Liver (tissue), 9 donors: ENCODE results near the gene DTNB. TPM values are rescaled to one million over a fixed set of nuclear protein-coding genes. Genes with fewer than 3 reads are reported as not detected.
"Not testable (repeated sequence)": the region's sequence is repeated elsewhere in the genome, so short reads cannot be mapped to it uniquely, and the experiment has no call there.

Source experiments
- DNase-seq: peaks from one replicate; pipeline ENCODE4 v3.0.0-alpha.2; 2017; ENCODE audit warnings: low spot score
- H3K27ac ChIP-seq, 2 donors: one replicate each; pipeline ENCODE4 v1.7.0; 2013; ENCODE audit warnings: inconsistent platforms in 2 of 2, low read length in 2 of 2, control low read depth in 1 of 2, low read depth in 1 of 2, mild to moderate bottlenecking in 1 of 2
- H3K27me3 ChIP-seq, 4 donors: one replicate each; pipeline versions ENCODE4 v1.6.1 to v1.7.0; 2013; ENCODE audit warnings: low read length in 3 of 4, inconsistent platforms in 1 of 4, mild to moderate bottlenecking in 1 of 4, moderate library complexity in 1 of 4; ENCODE audit not compliant: control insufficient read depth in 4 of 4, insufficient read depth in 4 of 4
- H3K36me3 ChIP-seq, 4 donors: one replicate each; pipeline versions ENCODE4 v1.6.1 to v1.7.0; 2013; ENCODE audit warnings: low read length in 3 of 4, mild to moderate bottlenecking in 3 of 4, low read depth in 1 of 4, moderate library complexity in 1 of 4; ENCODE audit not compliant: control insufficient read depth in 4 of 4, insufficient read depth in 3 of 4
- H3K4me1 ChIP-seq, 4 donors: one replicate each; pipeline versions ENCODE4 v1.6.1 to v1.7.0; 2013; ENCODE audit warnings: low read length in 3 of 4, mild to moderate bottlenecking in 3 of 4, moderate library complexity in 1 of 4; ENCODE audit not compliant: control insufficient read depth in 4 of 4, insufficient read depth in 4 of 4
- H3K4me3 ChIP-seq, 3 donors: one replicate each; pipeline versions ENCODE4 v1.6.1 to v1.7.0; 2013; ENCODE audit warnings: low read length in 3 of 3, control low read depth in 1 of 3, low read depth in 1 of 3, mild to moderate bottlenecking in 1 of 3
- H3K9ac ChIP-seq, 2 donors: one replicate each; pipeline ENCODE4 v1.7.0; 2013; ENCODE audit warnings: low read length in 2 of 2, mild to moderate bottlenecking in 2 of 2, moderate library complexity in 2 of 2, control low read depth in 1 of 2, low read depth in 1 of 2
- H3K9me3 ChIP-seq, 4 donors: one replicate each; pipeline versions ENCODE4 v1.6.1 to v1.7.0; 2013; ENCODE audit warnings: low read length in 3 of 4; ENCODE audit not compliant: control insufficient read depth in 4 of 4
- EGR1 ChIP-seq, 2 donors: IDR thresholded peaks; 2 replicates each; pipeline ENCODE4 v1.6.1; 2016 to 2018; ENCODE audit warnings: antibody characterized with exemption in 2 of 2, low read depth in 2 of 2
- FOXA1 ChIP-seq: IDR thresholded peaks from 2 replicates; pipeline ENCODE4 v1.6.1; 2016; ENCODE audit warnings: antibody characterized with exemption
- FOXA2 ChIP-seq: IDR thresholded peaks from 2 replicates; pipeline ENCODE4 v1.6.1; 2016; ENCODE audit warnings: antibody characterized with exemption
- GABPA ChIP-seq, 2 donors: IDR thresholded peaks in 1 of 2; conservative IDR thresholded peaks in 1 of 2; 2 replicates each; pipeline ENCODE4 v1.6.1; 2016; ENCODE audit warnings: antibody characterized with exemption in 2 of 2, mild to moderate bottlenecking in 1 of 2, moderate library complexity in 1 of 2
- HNF4A ChIP-seq, 2 donors: conservative IDR thresholded peaks; 2 replicates each; pipeline ENCODE4 v1.6.1; 2016; ENCODE audit warnings: antibody characterized with exemption in 2 of 2, mild to moderate bottlenecking in 2 of 2
- HNF4G ChIP-seq: IDR thresholded peaks from 2 replicates; pipeline ENCODE4 v1.6.1; 2016; ENCODE audit warnings: antibody characterized with exemption
- JUND ChIP-seq, 2 donors: IDR thresholded peaks; 2 replicates each; pipeline ENCODE4 v1.6.1; 2016; ENCODE audit warnings: antibody characterized with exemption in 2 of 2
- NR2F2 ChIP-seq: IDR thresholded peaks from 2 replicates; pipeline ENCODE4 v1.6.1; 2016; ENCODE audit warnings: antibody characterized with exemption
- RAD21 ChIP-seq, 2 donors: IDR thresholded peaks; 2 replicates each; pipeline ENCODE4 v1.6.1; 2016; ENCODE audit warnings: antibody characterized with exemption in 2 of 2, mild to moderate bottlenecking in 2 of 2
- RXRA ChIP-seq, 2 donors: IDR thresholded peaks; 2 replicates each; pipeline ENCODE4 v1.6.1; 2017 to 2018; ENCODE audit warnings: antibody characterized with exemption in 2 of 2, mild to moderate bottlenecking in 1 of 2
- SP1 ChIP-seq: IDR thresholded peaks from 2 replicates; pipeline ENCODE4 v1.6.1; 2018; ENCODE audit warnings: antibody characterized with exemption, mild to moderate bottlenecking
- TAF1 ChIP-seq: conservative IDR thresholded peaks from 2 replicates; pipeline ENCODE4 v1.6.1; 2016; ENCODE audit warnings: antibody characterized with exemption, mild to moderate bottlenecking
- YY1 ChIP-seq: IDR thresholded peaks from 2 replicates; pipeline ENCODE4 v1.6.1; 2016; ENCODE audit warnings: antibody characterized with exemption, mild to moderate bottlenecking
- WGBS: extraction: QIAGEN DNeasy Blood & Tissue Kit; methylation state at CpG from one replicate; pipeline ENCODE4 v1.1.7; 2013; 5-methylcytosine and 5-hydroxymethylcytosine counted together
- polyA plus RNA-seq, 2 donors: library from polyadenylated mRNA; stranded (reverse) in 1 of 2; unstranded in 1 of 2; fragments of 200-250 nt in 1 of 2; fragments of >200 nt in 1 of 2; fragmentation: Nextera tagmentation in 1 of 2; extraction: Ambion mirVana in 1 of 2; gene quantifications; one replicate each; pipeline versions ENCODE4 v1.2.1 to v1.2.3, GENCODE V29; 2013 to 2015
- total RNA-seq, 2 donors: library from RNA; depleted of rRNA; stranded (reverse); fragments of >200 nt; gene quantifications; one replicate each; pipeline ENCODE4 v1.2.3, GENCODE V29; 2014
- TF ChIP-seq, protein P1 (sequence below): IDR thresholded peaks from 2 replicates; pipeline ENCODE4 v1.6.1; 2016; ENCODE audit warnings: antibody characterized with exemption
- TF ChIP-seq, protein P2 (sequence below): fragments of 150-350 bp; IDR thresholded peaks from 2 replicates; pipeline ENCODE4 v1.5.1; 2017; ENCODE audit warnings: improper control_type of control experiment, low read depth, low read length; ENCODE audit not compliant: missing input control
- TF ChIP-seq, protein P3 (sequence below): IDR thresholded peaks from 2 replicates; pipeline ENCODE4 v1.6.1; 2016; ENCODE audit warnings: antibody characterized with exemption, mild to moderate bottlenecking
- TF ChIP-seq, protein P4 (sequence below): IDR thresholded peaks from 2 replicates; pipeline ENCODE4 v1.6.1; 2016; ENCODE audit warnings: antibody characterized with exemption
- TF ChIP-seq, protein P5 (sequence below): IDR thresholded peaks from 2 replicates; pipeline ENCODE4 v1.6.1; 2016; ENCODE audit warnings: antibody characterized with exemption
- donor health status: healthy.
- donor health status: healthy.
- donor health status: healthy.
- donor health status: healthy.
- donor health status: healthy.

The DTNB gene
- total and polyA plus RNA-seq, 4 donors, result 3.3 to 10.5 (median 6.4) TPM

DNA sequence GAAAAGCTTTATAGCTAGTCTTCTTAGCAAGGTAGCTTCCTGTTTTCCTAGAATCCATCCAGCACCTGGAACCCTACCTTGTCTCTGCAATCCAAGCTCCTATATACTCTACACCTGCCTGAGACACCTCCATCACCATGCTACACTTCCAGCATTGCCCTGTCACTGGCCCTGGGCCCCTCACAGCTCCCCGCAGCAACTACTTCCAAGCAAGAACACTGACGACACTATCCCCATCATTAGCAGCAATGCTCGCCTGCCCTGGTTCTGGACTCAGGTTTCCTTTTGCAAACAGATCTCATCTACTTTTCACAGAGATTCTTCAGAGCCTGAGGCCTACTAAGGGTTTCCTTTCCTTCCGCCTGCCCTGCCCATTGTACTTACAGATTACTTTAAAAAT is 121.1 kb downstream of the DTNB start:
- H3K4me3 ChIP-seq, result no peak overlapping the region
- 98% methylated on average over 4 of the region's 4 CpGs for WGBS
- H3K4me1 ChIP-seq, result no peaks in the 10 kb centered on the region
- no peak for TF ChIP-seq TAF1
- no peak for TF ChIP-seq FOXA1
- TF ChIP-seq EGR1 (IDR thresholded peaks at IDR 0.05; ENCODE audit: low read depth in 2 of 2), result no peak
- TF ChIP-seq JUND (IDR thresholded peaks at IDR 0.05), result no peak
- TF ChIP-seq, protein P1, sequence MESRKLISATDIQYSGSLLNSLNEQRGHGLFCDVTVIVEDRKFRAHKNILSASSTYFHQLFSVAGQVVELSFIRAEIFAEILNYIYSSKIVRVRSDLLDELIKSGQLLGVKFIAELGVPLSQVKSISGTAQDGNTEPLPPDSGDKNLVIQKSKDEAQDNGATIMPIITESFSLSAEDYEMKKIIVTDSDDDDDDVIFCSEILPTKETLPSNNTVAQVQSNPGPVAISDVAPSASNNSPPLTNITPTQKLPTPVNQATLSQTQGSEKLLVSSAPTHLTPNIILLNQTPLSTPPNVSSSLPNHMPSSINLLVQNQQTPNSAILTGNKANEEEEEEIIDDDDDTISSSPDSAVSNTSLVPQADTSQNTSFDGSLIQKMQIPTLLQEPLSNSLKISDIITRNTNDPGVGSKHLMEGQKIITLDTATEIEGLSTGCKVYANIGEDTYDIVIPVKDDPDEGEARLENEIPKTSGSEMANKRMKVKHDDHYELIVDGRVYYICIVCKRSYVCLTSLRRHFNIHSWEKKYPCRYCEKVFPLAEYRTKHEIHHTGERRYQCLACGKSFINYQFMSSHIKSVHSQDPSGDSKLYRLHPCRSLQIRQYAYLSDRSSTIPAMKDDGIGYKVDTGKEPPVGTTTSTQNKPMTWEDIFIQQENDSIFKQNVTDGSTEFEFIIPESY, result no peak
- TF ChIP-seq RAD21 (IDR thresholded peaks at IDR 0.05), result no peak
- no peaks in the 10 kb centered on the region for H3K27me3 ChIP-seq
- H3K9me3 ChIP-seq, result no peaks in the 10 kb centered on the region
- no peak for DNase-seq
- no peak overlapping the region for H3K9ac ChIP-seq
- no peak overlapping the region for H3K27ac ChIP-seq
- H3K36me3 ChIP-seq, result no peaks in the 10 kb centered on the region

DNA sequence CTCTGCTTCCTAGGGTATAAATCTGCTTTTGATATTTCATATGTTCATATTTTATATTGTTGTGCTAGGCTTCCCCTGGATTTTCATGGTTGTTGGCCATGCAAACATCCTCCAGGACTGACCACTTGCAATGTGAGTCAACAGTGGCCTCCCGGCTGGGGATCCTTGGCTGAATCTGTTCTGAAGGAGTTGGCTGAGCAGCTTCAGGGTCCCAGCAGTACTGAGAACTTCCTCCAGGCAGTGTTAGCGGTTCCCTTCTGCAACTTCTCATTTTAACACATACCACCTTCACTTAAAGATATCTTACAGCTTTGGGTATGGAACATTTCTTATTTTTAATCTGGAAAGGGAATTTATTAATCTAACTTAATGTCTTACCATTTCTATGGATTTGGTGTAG is 122.1 kb downstream of the DTNB start:
- 89% methylated on average over 2 of the region's 2 CpGs for WGBS
- Histone ChIP-seq H3K27me3 (no peaks in the 10 kb centered on the region), H3K4me3 (no peak overlapping the region), H3K4me1 (no peaks in the 10 kb centered on the region), H3K27ac (no peak overlapping the region), H3K9me3 (no peaks in the 10 kb centered on the region), H3K36me3 (no peaks in the 10 kb centered on the region), H3K9ac (no peak overlapping the region)
- DNase-seq, result no peak
- TF ChIP-seq GABPA (IDR thresholded peaks at IDR 0.05 in 1 of 2, conservative IDR thresholded peaks at IDR 0.05 in 1 of 2) (no peak), HNF4A (conservative IDR thresholded peaks at IDR 0.05) (no peak), SP1 (no peak), FOXA1 (no peak), RXRA (IDR thresholded peaks at IDR 0.05) (no peak), FOXA2 (no peak), TAF1 (no peak), JUND (IDR thresholded peaks at IDR 0.05) (no peak), EGR1 (IDR thresholded peaks at IDR 0.05; ENCODE audit: low read depth in 2 of 2) (no peak), YY1 (no peak), RAD21 (IDR thresholded peaks at IDR 0.05) (no peak), HNF4G (no peak), NR2F2 (no peak)
- TF ChIP-seq, protein P2, sequence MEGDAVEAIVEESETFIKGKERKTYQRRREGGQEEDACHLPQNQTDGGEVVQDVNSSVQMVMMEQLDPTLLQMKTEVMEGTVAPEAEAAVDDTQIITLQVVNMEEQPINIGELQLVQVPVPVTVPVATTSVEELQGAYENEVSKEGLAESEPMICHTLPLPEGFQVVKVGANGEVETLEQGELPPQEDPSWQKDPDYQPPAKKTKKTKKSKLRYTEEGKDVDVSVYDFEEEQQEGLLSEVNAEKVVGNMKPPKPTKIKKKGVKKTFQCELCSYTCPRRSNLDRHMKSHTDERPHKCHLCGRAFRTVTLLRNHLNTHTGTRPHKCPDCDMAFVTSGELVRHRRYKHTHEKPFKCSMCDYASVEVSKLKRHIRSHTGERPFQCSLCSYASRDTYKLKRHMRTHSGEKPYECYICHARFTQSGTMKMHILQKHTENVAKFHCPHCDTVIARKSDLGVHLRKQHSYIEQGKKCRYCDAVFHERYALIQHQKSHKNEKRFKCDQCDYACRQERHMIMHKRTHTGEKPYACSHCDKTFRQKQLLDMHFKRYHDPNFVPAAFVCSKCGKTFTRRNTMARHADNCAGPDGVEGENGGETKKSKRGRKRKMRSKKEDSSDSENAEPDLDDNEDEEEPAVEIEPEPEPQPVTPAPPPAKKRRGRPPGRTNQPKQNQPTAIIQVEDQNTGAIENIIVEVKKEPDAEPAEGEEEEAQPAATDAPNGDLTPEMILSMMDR, result no peak
- TF ChIP-seq, protein P3, sequence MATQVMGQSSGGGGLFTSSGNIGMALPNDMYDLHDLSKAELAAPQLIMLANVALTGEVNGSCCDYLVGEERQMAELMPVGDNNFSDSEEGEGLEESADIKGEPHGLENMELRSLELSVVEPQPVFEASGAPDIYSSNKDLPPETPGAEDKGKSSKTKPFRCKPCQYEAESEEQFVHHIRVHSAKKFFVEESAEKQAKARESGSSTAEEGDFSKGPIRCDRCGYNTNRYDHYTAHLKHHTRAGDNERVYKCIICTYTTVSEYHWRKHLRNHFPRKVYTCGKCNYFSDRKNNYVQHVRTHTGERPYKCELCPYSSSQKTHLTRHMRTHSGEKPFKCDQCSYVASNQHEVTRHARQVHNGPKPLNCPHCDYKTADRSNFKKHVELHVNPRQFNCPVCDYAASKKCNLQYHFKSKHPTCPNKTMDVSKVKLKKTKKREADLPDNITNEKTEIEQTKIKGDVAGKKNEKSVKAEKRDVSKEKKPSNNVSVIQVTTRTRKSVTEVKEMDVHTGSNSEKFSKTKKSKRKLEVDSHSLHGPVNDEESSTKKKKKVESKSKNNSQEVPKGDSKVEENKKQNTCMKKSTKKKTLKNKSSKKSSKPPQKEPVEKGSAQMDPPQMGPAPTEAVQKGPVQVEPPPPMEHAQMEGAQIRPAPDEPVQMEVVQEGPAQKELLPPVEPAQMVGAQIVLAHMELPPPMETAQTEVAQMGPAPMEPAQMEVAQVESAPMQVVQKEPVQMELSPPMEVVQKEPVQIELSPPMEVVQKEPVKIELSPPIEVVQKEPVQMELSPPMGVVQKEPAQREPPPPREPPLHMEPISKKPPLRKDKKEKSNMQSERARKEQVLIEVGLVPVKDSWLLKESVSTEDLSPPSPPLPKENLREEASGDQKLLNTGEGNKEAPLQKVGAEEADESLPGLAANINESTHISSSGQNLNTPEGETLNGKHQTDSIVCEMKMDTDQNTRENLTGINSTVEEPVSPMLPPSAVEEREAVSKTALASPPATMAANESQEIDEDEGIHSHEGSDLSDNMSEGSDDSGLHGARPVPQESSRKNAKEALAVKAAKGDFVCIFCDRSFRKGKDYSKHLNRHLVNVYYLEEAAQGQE, result no peak
- TF ChIP-seq, protein P4, sequence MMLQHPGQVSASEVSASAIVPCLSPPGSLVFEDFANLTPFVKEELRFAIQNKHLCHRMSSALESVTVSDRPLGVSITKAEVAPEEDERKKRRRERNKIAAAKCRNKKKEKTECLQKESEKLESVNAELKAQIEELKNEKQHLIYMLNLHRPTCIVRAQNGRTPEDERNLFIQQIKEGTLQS, result no peak
- TF ChIP-seq, protein P1, result no peak
- TF ChIP-seq, protein P5, sequence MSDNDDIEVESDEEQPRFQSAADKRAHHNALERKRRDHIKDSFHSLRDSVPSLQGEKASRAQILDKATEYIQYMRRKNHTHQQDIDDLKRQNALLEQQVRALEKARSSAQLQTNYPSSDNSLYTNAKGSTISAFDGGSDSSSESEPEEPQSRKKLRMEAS, result no peak

DNA sequence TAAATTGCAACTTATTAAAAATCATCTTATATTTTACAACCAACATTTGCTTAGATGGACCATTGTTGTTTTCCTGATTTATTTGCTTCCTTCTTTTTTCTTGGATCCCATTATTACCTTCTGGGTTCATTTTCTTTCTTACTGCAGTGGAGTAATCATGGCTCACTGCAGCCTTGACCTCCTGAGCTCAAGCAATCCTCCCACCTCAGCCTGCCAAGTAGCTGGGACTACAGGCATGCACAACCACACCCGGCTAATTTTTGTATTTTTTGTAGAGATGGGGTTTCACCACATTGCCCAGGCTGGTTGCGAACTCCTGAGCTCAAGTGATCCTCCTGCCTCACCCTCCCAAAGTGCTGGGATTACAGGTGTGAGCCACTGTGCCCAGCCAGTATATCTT is 123.8 kb downstream of the DTNB start:
- not testable (repeated sequence) for H3K4me1 ChIP-seq, H3K9me3 ChIP-seq, DNase-seq, H3K36me3 ChIP-seq, H3K27me3 ChIP-seq, H3K27ac ChIP-seq, H3K4me3 ChIP-seq, H3K9ac ChIP-seq
- 94% methylated on average over 2 of the region's 2 CpGs for WGBS
